Lower leg skin (tissue), 3 donors: ENCODE data around the gene SLC6A7.

Experiments used
- CTCF ChIP-seq, 3 donors: fragments of 450-650 bp; IDR thresholded peaks; one replicate each; pipeline ENCODE4 v1.5.1; 2016; ENCODE audit warnings: antibody characterized with exemption in 3 of 3, mild to moderate bottlenecking in 3 of 3, moderate library complexity in 2 of 3
- POLR2A ChIP-seq, 2 donors: fragments of 450-650 bp; IDR thresholded peaks; one replicate each; pipeline ENCODE4 v1.6.1; 2016 to 2017; ENCODE audit warnings: antibody characterized with exemption in 2 of 2, mild to moderate bottlenecking in 1 of 2, moderate library complexity in 1 of 2

- TF ChIP-seq POLR2A (IDR thresholded peaks at IDR 0.05) = no peak
- no peak for TF ChIP-seq CTCF (IDR thresholded peaks at IDR 0.05)
These were observed 26.8 kb upstream of the SLC6A7 start for GRCh38 chr5:150163035-150163434.
